Measurements from ENCODE around the gene ELF5.

Gene ELF5

DNA sequence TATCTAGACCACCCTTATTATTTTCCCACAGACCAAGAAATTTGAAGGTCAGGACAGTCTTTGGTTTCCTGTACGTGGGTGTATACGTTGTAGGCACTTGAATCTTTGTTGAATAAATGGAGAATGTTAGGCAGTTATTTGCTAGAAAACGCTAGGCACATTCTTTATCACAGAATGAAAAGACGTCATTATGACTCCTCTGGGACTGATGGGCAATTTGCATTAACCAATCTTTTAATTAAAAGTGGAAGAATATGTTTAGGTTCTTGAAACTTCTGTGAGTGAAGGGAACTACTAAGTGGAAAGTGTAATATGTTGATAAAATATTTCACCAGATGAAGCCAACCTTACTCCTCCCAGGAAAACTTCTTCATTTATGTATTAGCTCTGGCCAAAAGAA lies 69.2 kb downstream of the ELF5 start:
- Mint-ChIP-seq H3K4me1 (peaks cover 49 to 82% of the 10 kb centered on the region in 2 donors), H3K36me3 (peaks cover 0 to 10% of the 10 kb centered on the region in 2 donors), H3K27me3 (no peaks in the 10 kb centered on the region), H3K9me3 (no peaks in the 10 kb centered on the region), H3K4me3 (peak overlapping the region in 1 of 2 donors; percentile 63), H3K27ac (no peak overlapping the region)
- ATAC-seq (replicated peaks) (no peak), DNase-seq (no peak)

DNA sequence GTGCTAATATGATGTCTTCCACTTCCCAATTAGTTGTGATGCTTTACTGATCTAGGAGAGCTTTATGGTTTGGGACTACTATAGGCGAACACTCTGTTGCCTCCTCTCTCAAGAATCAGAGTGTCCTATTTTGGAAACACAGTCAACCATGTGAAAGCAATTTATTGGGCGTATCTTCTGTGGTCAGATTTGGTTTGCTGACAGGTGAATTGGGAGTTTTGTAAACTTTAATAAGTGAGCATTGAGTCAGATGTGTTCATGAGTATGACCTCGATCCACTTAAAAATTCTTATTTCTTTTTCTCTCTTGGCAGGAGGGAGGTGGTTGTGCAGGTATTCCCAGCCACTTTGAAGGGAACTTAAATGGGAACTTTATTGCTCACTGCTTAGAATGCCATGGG lies 70.5 kb downstream of the ELF5 start:
- Mint-ChIP-seq H3K4me3 (peak overlapping the region in 1 of 2 donors; percentile 63), H3K9me3 (no peaks in the 10 kb centered on the region), H3K27ac (peak overlapping the region; percentile 25), H3K36me3 (peaks cover 0 to 10% of the 10 kb centered on the region in 2 donors), H3K4me1 (peaks cover 40 to 72% of the 10 kb centered on the region in 2 donors), H3K27me3 (no peaks in the 10 kb centered on the region)
- DNase-seq (no peak), ATAC-seq (replicated peaks) (no peak)

DNA sequence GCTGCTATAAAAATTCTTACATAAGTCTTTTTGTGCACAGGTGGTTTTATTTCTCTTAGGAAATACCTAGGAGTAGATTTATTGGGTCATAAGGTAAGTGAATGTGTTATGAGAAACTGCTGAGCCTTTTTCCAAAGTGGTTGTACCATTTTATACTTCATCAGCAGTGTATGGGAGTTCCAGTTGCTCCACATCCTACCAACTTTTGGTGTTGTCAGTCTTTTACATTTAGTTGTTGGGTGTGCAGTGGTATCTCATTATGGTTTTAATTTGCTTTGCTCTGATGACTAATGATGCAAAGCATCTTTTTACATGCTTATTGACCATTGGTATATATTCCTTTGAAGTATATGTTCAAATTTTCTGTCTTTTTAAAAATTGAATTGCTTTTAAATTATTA lies 71.8 kb downstream of the ELF5 start:
- peaks cover 0 to 6% of the 10 kb centered on the region in 2 donors for H3K36me3 Mint-ChIP-seq
- H3K27me3 Mint-ChIP-seq = no peaks in the 10 kb centered on the region
- no peak for ATAC-seq (replicated peaks)
- DNase-seq = no peak
- H3K9me3 Mint-ChIP-seq = no peaks in the 10 kb centered on the region
- no peak overlapping the region for H3K4me3 Mint-ChIP-seq
- H3K27ac Mint-ChIP-seq = no peak overlapping the region
- peaks cover 35 to 59% of the 10 kb centered on the region in 2 donors for H3K4me1 Mint-ChIP-seq

DNA sequence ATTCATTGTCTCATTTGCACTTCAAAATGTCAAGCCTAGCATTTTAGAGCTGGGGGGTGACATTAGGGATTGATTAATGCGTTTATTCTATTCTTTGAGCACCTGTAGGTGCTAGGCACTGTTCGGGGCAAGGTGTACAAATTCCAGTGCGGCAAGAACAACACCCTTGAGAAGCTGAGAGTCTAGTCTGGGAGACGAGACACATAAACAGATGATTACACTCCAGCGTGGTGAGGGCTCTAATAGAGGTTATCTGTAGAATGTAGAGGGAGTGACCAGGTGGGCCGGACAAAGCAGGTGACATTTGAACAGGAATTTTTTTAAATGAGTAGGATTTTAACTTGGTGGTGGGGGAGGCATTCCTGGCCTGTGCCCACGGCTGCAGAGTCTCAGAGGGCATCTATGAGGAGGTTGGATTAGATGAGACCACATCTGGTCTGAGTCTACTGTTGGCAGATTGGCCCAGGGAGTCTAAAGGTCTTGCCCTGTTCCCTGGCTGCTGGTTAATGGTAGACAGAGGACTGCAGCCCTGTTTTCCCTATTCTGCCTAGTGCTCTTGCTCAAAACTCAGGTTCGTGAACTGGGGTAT lies 73.9 kb downstream of the ELF5 start:
- peaks cover 0 to 6% of the 10 kb centered on the region in 2 donors for H3K36me3 Mint-ChIP-seq
- H3K4me3 Mint-ChIP-seq = peak overlapping the region; percentile 96 to 97
- ATAC-seq (replicated peaks) = no peak
- no peak for DNase-seq
- H3K9me3 Mint-ChIP-seq = no peaks in the 10 kb centered on the region
- peaks cover 27 to 44% of the 10 kb centered on the region in 2 donors for H3K4me1 Mint-ChIP-seq
- H3K27me3 Mint-ChIP-seq = no peaks in the 10 kb centered on the region
- peak overlapping the region; percentile 99 for H3K27ac Mint-ChIP-seq

DNA sequence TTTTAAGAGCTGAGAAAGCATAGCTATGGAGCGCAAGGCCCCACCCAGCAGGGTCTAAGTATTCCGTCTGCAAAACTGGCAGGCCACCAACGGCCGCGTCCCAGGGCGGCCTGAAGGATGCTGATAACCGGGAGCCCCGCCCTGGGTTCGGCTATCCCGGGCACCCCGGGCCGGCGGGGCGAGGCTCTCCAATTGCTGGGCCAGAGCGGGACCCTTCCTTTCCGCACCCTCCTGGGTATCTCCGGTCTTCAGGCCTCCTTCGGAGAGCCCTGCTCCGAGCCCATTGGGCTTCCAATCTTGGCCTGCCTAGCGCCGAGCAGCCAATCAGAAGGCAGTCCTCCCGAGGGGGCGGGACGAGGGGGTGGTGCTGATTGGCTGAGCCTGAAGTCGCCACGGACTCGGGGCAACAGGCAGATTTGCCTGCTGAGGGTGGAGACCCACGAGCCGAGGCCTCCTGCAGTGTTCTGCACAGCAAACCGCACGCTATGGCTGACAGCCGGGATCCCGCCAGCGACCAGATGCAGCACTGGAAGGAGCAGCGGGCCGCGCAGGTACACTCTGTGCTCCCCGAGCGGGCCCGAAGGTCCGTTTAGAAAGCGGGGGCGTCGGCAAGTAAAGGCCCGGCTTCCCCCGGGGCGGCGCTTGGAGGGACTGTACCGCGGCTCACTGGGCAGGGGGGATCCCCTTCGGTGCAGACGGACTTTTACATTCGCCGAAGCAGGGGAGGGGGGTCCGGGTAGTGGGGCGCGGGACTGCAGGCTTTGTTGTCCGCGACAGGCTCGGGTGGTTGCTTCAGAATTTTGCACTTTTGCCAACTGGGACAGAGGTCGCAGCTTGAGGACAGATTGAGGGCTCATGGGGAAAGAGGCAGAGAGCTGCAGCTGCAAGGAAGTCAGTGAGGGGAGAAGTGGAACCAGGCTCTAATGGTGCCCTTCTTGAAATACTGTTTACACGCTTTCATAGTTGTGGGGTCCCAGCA lies 74.8 kb downstream of the ELF5 start, which contains the start of gene CAT:
CAT (plus strand) TSS at position 406 of the 979 bp plus-strand sequence; CDS start at position 486, 80 bp downstream.
- H3K9me3 Mint-ChIP-seq = no peaks in the 10 kb centered on the region
- peak; percentile 98 for DNase-seq
- H3K4me1 Mint-ChIP-seq = peaks cover 21 to 35% of the 10 kb centered on the region in 2 donors
- ATAC-seq (replicated peaks) = peak; percentile 93 to 94
- H3K36me3 Mint-ChIP-seq = peaks cover 0 to 3% of the 10 kb centered on the region in 2 donors
- no peaks in the 10 kb centered on the region for H3K27me3 Mint-ChIP-seq
- H3K27ac Mint-ChIP-seq = peak within 1 kb of the TSS; percentile 99
- H3K4me3 Mint-ChIP-seq = peak within 1 kb of the TSS; percentile 96 to 97

DNA sequence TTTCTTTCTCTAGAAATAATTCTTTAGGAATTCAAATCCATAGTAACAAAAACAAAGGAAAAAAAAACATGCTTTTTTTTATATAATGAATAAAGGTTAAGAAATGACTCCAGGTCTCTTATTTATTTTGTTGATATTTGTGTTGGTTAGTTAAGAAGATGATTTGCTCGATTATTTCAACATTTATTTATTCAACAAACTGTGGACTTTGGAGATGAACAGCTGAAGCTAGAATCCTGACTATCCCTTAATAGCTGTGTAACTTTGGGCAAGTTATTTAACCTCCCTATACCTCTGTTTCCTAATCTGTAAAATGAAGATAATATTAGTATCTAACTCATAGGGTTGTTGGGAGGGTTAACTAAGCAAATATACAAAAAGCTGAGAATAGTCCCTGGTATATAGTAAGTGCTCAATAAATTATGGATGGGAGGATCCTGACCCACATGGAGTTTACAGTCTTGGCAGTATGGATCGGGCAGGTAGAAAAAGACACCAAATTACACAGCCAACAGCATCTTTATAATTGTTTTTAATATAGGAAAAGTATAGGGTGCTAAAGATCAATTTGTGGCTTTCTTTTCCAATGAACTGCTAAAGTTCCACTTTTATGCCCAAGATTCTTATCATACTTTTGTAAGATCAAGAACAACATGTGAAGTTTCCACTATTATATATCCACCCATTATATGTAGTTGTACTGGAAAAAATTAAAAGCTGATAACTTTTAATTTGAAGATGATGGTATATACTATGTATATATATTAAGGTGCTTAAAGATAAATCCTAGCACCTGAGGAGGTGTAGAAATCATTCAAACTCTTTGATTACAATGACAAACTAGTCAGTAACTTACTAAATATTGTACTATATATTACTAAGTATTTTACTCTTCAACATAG lies 76.1 kb downstream of the ELF5 start:
- Mint-ChIP-seq H3K4me1 (peaks cover 11 to 22% of the 10 kb centered on the region in 2 donors), H3K9me3 (no peaks in the 10 kb centered on the region), H3K36me3 (no peaks in the 10 kb centered on the region), H3K27ac (no peak overlapping the region), H3K27me3 (no peaks in the 10 kb centered on the region), H3K4me3 (peak overlapping the region in 1 of 2 donors; percentile 21)
- DNase-seq (no peak), ATAC-seq (replicated peaks) (no peak)

DNA sequence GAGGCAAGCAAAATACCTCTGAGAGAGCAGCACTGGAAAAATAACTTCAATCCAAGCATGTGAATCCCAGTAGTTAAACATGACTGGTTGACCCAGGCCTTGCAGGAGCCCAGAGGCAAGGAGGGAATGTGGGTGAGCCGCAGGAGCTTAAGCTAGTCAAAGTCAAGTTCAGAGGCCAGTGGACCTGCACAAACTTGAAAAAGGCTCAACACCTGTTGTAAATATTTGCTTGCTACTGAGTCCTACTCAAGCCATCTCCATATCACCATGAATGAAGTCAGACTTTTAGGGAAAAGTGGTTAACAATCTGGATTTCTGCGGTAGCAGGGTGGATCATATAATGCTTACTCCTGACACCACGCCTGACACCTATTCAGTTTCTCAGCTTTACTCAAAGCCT lies 79.7 kb downstream of the ELF5 start:
- H3K36me3 Mint-ChIP-seq = no peaks in the 10 kb centered on the region
- DNase-seq (no peak), ATAC-seq (replicated peaks) (no peak)
- no peaks in the 10 kb centered on the region for H3K9me3 Mint-ChIP-seq
- H3K27ac Mint-ChIP-seq = no peak overlapping the region
- peaks cover 0 to 6% of the 10 kb centered on the region in 2 donors for H3K4me1 Mint-ChIP-seq
- H3K27me3 Mint-ChIP-seq = no peaks in the 10 kb centered on the region
- H3K4me3 Mint-ChIP-seq = no peak overlapping the region

DNA sequence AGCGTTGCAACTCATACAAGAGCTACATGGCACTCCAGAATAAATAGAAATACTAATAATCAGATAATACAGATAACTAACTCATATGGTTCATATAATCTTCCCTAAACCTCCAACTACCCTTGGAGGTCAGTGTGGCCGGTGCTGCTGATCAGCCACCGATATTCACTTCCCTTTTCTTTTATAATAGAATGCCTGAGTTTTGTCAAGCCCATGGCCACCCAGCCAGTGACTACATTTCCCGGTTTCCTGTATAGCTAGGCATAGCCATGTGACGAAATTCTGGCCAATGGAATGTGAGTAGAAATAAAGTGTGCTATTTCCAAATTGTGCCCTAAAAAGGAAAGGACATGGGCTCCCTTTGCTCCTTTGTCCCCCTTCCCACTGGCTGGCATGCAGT lies 80.8 kb downstream of the ELF5 start:
- ATAC-seq (replicated peaks) (no peak), DNase-seq (no peak)
- H3K9me3 Mint-ChIP-seq = no peaks in the 10 kb centered on the region
- H3K27ac Mint-ChIP-seq = no peak overlapping the region
- H3K4me3 Mint-ChIP-seq = no peak overlapping the region
- no peaks in the 10 kb centered on the region for H3K36me3 Mint-ChIP-seq
- H3K4me1 Mint-ChIP-seq = peaks cover 0 to 6% of the 10 kb centered on the region in 2 donors
- no peaks in the 10 kb centered on the region for H3K27me3 Mint-ChIP-seq

DNA sequence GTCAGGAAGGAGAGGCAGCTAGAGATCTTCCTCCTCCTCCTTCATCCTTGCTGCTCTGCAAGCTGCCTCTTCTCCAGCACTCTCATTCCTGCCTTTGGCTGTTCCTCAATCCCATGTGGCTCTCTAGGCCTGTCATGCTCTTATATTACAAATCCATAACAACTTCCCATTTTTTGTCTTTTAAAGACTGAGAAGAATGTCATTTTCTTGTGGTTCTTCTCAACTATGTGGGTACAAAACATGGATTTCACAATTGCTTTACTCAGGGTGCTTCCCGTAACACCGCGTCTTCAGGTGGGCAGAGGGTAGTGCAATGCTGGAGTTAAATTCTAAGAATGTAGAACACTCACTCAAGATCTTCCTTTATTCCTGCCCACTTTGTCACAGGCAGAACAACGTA lies 81.6 kb downstream of the ELF5 start:
- DNase-seq (no peak), ATAC-seq (replicated peaks) (no peak)

More for the DNA sequence above, 81.6 kb downstream of the ELF5 start:
- H3K4me1 Mint-ChIP-seq = peaks cover 0 to 6% of the 10 kb centered on the region in 2 donors
- H3K9me3 Mint-ChIP-seq = no peaks in the 10 kb centered on the region
- H3K4me3 Mint-ChIP-seq = no peak overlapping the region
- no peaks in the 10 kb centered on the region for H3K27me3 Mint-ChIP-seq
- no peaks in the 10 kb centered on the region for H3K36me3 Mint-ChIP-seq
- peak overlapping the region; percentile 16 for H3K27ac Mint-ChIP-seq

All from stimulated activated naive B cell treated with anti-CD40 and anti-IgM and Interleukin-4, amounts not matched to agents 10 μg/mL and 1 μg/mL and 100 μg/mL, for 72 hours (primary cell).